Bronchial epithelial cell (primary cell): ENCODE results near the gene SRSF11. TPM values are rescaled to one million over a fixed set of nuclear protein-coding genes. Genes with fewer than 3 reads are reported as not detected.
"Not testable (repeated sequence)": the region's sequence is repeated elsewhere in the genome, so short reads cannot be mapped to it uniquely, and the experiment has no call there.

ENCODE experiments used
- DNase-seq: peaks from one replicate; pipeline ENCODE4 v3.0.0-alpha.2; 2010; ENCODE audit warnings: low read depth
- FAIRE-seq: peaks from 2 replicates; lab custom pipeline; 2011; peaks lifted over from hg19 to GRCh38; lab: Jason Lieb, UNC
- H3K27me3 ChIP-seq: 2 replicates; pipeline ENCODE4 v1.5.1; 2011; ENCODE audit warnings: low read length; ENCODE audit not compliant: control insufficient read depth, insufficient read depth
- H3K36me3 ChIP-seq: 2 replicates; pipeline ENCODE4 v1.5.1; 2011; ENCODE audit warnings: low read length; ENCODE audit not compliant: control insufficient read depth, insufficient read depth
- H3K4me3 ChIP-seq: 2 replicates; pipeline ENCODE4 v1.5.1; 2011; ENCODE audit warnings: mild to moderate bottlenecking, low read depth, low read length, control low read depth
- CTCF ChIP-seq: IDR thresholded peaks from 2 replicates; pipeline ENCODE4 v1.5.1; 2011; ENCODE audit warnings: mild to moderate bottlenecking, moderate library complexity, low read length, control low read depth, inconsistent platforms; ENCODE audit not compliant: insufficient read depth, severe bottlenecking
- total RNA-seq: library from RNA; depleted of rRNA; stranded (reverse); fragments of >200 nt; gene quantifications from 2 replicates; pipeline ENCODE4 v1.2.1, GENCODE V29; 2014

The SRSF11 gene
- total RNA-seq, 1 donor from 2014 or later: 62.9 TPM

- H3K27me3 ChIP-seq: no peaks in the 10 kb centered on the region
- FAIRE-seq (no peak), DNase-seq (no peak)
These were observed 16.6 kb upstream of the SRSF11 start for GRCh38 chr1:70204600-70204999.

GRCh38 chr1:70205071-70205433 lies 16.1 kb upstream of the SRSF11 start:
- TF ChIP-seq CTCF: no peak

More at GRCh38 chr1:70204600-70204999, 16.6 kb upstream of the SRSF11 start:
- Histone ChIP-seq H3K36me3 (peaks cover 2% of the 10 kb centered on the region), H3K4me3 (peak overlapping the region; percentile 57)
- no peak for TF ChIP-seq CTCF

GRCh38 chr1:70205434-70206118 lies 15.6 kb upstream of the SRSF11 start, which contains the start of gene LRRC40:
LRRC40 (minus strand) TSS chr1:70205579; CDS start chr1:70205540, 39 bp downstream.
- FAIRE-seq: no peak
- peaks cover 4% of the 10 kb centered on the region for H3K36me3 ChIP-seq

More at GRCh38 chr1:70205071-70205433, 16.1 kb upstream of the SRSF11 start:
- Histone ChIP-seq H3K27me3 (no peaks in the 10 kb centered on the region), H3K4me3 (peak overlapping the region; percentile 57), H3K36me3 (peaks cover 2% of the 10 kb centered on the region)
- FAIRE-seq (no peak), DNase-seq (no peak)

GRCh38 chr1:70206833-70207232 lies 14.3 kb upstream of the SRSF11 start:
- peak overlapping the region; percentile 57 for H3K4me3 ChIP-seq
- not testable (repeated sequence) for DNase-seq, H3K36me3 ChIP-seq, FAIRE-seq, H3K27me3 ChIP-seq

More at GRCh38 chr1:70205434-70206118, 15.6 kb upstream of the SRSF11 start, which contains the start of gene LRRC40:
- no peak for TF ChIP-seq CTCF
- H3K27me3 ChIP-seq: no peaks in the 10 kb centered on the region
- peak within 1 kb of the TSS; percentile 57 for H3K4me3 ChIP-seq
- DNase-seq: peak; percentile 88

- H3K36me3 ChIP-seq: peaks cover 4% of the 10 kb centered on the region
- no peaks in the 10 kb centered on the region for H3K27me3 ChIP-seq
- H3K4me3 ChIP-seq: no peak overlapping the region
- TF ChIP-seq CTCF: no peak
- FAIRE-seq (no peak), DNase-seq (no peak)
These were observed 13.7 kb upstream of the SRSF11 start for GRCh38 chr1:70207492-70207891.

GRCh38 chr1:70208292-70208691 lies 12.9 kb upstream of the SRSF11 start:
- DNase-seq (no peak), FAIRE-seq (no peak)
- no peaks in the 10 kb centered on the region for H3K27me3 ChIP-seq

More at GRCh38 chr1:70208292-70208691, 12.9 kb upstream of the SRSF11 start:
- Histone ChIP-seq H3K4me3 (no peak overlapping the region), H3K36me3 (peaks cover 4% of the 10 kb centered on the region)
- TF ChIP-seq CTCF: no peak
